Measurements from ENCODE around the gene KRTAP5-8. TPM values are rescaled to one million over a fixed set of nuclear protein-coding genes. Genes with fewer than 3 reads are reported as not detected.

Gene KRTAP5-8
- total and polyA plus RNA-seq, 2 donors (not counting 3 experiments of a cell fraction or from before 2014, with no cell fraction given): 0.17 TPM; not detected in 1

- Histone ChIP-seq H3K27ac (ENCODE audit: insufficient read depth, low read depth, low read length) (no peak overlapping the region), H3K27me3 (ENCODE audit: control insufficient read depth in 2 of 2, insufficient read depth in 2 of 2, low read length in 2 of 2) (no peaks in the 10 kb centered on the region), H3K4me1 (ENCODE audit: control insufficient read depth, extremely low read depth, insufficient read depth, low read length) (no peaks in the 10 kb centered on the region), H3K9me3 (replicated peaks; ENCODE audit: control insufficient read depth, insufficient read depth, low read length) (no peaks in the 10 kb centered on the region), H4K20me1 (replicated peaks; ENCODE audit: control insufficient read depth, extremely low read depth, insufficient read depth, low read length) (no peaks in the 10 kb centered on the region), H3K4me2 (ENCODE audit: insufficient read depth, low read length) (no peak overlapping the region), H3K79me2 (ENCODE audit: control insufficient read depth, insufficient read depth, low read length) (no peaks in the 10 kb centered on the region), H3K4me3 (replicated peaks in 1 of 3; ENCODE audit: insufficient read depth in 1 of 3, low read depth in 1 of 3, low read length in 3 of 3) (no peak overlapping the region), H3K36me3 (ENCODE audit: control insufficient read depth in 2 of 2, extremely low read depth in 1 of 2, insufficient read depth in 2 of 2, low read length in 2 of 2) (peaks cover 12 to 36% of the 10 kb centered on the region in 2 experiments), H2AFZ (ENCODE audit: low read depth, low read length) (no peak overlapping the region), H3K9ac (replicated peaks; ENCODE audit: extremely low read depth, insufficient read depth, low read length) (no peak overlapping the region), H3K9me1 (replicated peaks; ENCODE audit: control insufficient read depth, extremely low read depth, insufficient read depth, low read length) (no peaks in the 10 kb centered on the region)
- FAIRE-seq (no peak), DNase-seq (ENCODE audit: low read depth, low spot score) (no peak)
- dilution Hi-C loops (cut with MboI; ENCODE audit: extremely low pct_ligation_motif_present, low sequenced_read_pairs) (no loop called here), intact Hi-C loops (cut with micrococcal nuclease) (no loop called here)
- CTCF ChIA-PET: interaction anchor here (1.1 to 2.8 kb wide), 2 partner anchors 12 to 68 kb away, joined by 3 to 11 read pairs; no protein-coding TSS in a partner anchor
- TF ChIP-seq FOS (IDR thresholded peaks at IDR 0.05; ENCODE audit: borderline replicate concordance, insufficient read depth, low read length): no peak
- TF ChIP-seq MYC (IDR thresholded peaks at IDR 0.05; ENCODE audit: low read depth, low read length): no peak
- TF ChIP-seq GATA2 (IDR thresholded peaks at IDR 0.05; ENCODE audit: insufficient read depth, insufficient read length, low read depth, low read length): no peak
- no peak for TF ChIP-seq POLR2AphosphoS5 (IDR thresholded peaks at IDR 0.05; ENCODE audit: insufficient read depth, low read depth, low read length)
- TF ChIP-seq POLR2A (IDR thresholded peaks at IDR 0.05; ENCODE audit: low read depth, low read length): no peak
- TF ChIP-seq JUN (IDR thresholded peaks at IDR 0.05; ENCODE audit: borderline replicate concordance, insufficient read depth, insufficient read length, low read depth): no peak
- no peak for TF ChIP-seq MAX (IDR thresholded peaks at IDR 0.05; ENCODE audit: insufficient read depth, insufficient read length)
- TF ChIP-seq EZH2 (IDR thresholded peaks at IDR 0.05; ENCODE audit: borderline replicate concordance, low read depth, low read length, severe bottlenecking): no peak
- no peak for TF ChIP-seq CTCF (IDR thresholded peaks at IDR 0.05; ENCODE audit: extremely low read depth in 1 of 2, insufficient read depth in 1 of 2, low read depth in 1 of 2, low read length in 2 of 2)
- POLR2A ChIA-PET: no interaction called here
- BruUV-seq (replicated peaks): no TSS peak
These were observed 42.3 kb upstream of the KRTAP5-8 start for GRCh38 chr11:71495286-71496230.
